Measurements from ENCODE around the gene ORAI3. TPM values are rescaled to one million over a fixed set of nuclear protein-coding genes. Genes with fewer than 3 reads are reported as not detected.

ORAI3 gene
- total RNA-seq, 2 experiments from 2014 or later, result 7.8 to 18.3 TPM

DNA sequence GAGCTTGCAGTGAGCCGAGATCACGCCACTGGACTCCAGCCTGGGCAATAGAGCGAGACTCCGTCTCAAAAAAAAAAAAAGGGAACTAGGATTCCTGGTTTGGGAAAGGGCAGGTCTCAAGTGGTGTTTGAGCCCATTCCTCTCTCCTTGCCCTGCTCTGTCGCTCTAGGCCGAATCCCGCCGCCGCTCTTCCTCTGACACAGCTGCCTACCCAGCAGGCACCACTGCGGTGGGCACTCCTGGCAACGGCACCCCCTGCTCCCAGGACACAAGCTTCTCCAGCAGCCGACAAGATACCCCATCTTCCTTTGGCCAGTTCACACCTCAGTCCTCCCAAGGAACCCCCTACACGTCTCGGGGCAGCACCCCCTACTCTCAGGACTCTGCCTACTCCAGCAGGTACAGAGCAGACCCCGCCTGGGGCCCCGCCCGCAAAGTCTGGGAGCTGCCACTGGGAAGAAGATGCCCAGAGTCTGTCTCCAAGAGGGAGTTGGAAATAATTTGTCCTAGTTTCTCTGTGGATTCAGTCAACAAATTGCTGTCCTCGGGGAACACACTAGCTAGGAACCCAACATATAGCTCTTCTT lies 15.2 kb downstream of the ORAI3 start:
- Histone ChIP-seq H3K79me2 (ENCODE audit: insufficient read depth, low read depth, low read length) (peaks cover 15% of the 10 kb centered on the region), H3K36me3 (ENCODE audit: insufficient read depth, low read length) (peaks cover 96% of the 10 kb centered on the region), H3K4me3 (ENCODE audit: low read depth, low read length, poor library complexity, severe bottlenecking) (no peak overlapping the region), H3K27ac (ENCODE audit: low read depth, low read length, poor library complexity, severe bottlenecking) (no peak overlapping the region), H3K9me2 (ENCODE audit: insufficient read depth, low read length) (no peaks in the 10 kb centered on the region), H3K9me3 (ENCODE audit: low read length) (no peaks in the 10 kb centered on the region), H3K4me2 (ENCODE audit: low read length) (no peak overlapping the region), H2AFZ (ENCODE audit: low read length) (no peak overlapping the region), H4K20me1 (ENCODE audit: insufficient read depth, low read length) (peaks cover 5% of the 10 kb centered on the region), H3K4me1 (ENCODE audit: insufficient read depth, low read length, poor library complexity, severe bottlenecking) (peaks cover 5% of the 10 kb centered on the region)
- CTCF ChIA-PET (ENCODE audit: unreplicated experiment), result no interaction called here
- no peak for DNase-seq (ENCODE audit: low spot score)
- BruUV-seq (replicated peaks), result no TSS peak
- intact Hi-C loops (cut with micrococcal nuclease; ENCODE audit: unreplicated experiment), result no loop called here
- no peak for TF ChIP-seq EZH2phosphoT487 (IDR thresholded peaks at IDR 0.05; ENCODE audit: borderline replicate concordance, low read depth, low read length)
- no peak for TF ChIP-seq CTCF (conservative IDR thresholded peaks at IDR 0.05; ENCODE audit: low read length)
- POLR2A ChIA-PET, result no interaction called here

DNA sequence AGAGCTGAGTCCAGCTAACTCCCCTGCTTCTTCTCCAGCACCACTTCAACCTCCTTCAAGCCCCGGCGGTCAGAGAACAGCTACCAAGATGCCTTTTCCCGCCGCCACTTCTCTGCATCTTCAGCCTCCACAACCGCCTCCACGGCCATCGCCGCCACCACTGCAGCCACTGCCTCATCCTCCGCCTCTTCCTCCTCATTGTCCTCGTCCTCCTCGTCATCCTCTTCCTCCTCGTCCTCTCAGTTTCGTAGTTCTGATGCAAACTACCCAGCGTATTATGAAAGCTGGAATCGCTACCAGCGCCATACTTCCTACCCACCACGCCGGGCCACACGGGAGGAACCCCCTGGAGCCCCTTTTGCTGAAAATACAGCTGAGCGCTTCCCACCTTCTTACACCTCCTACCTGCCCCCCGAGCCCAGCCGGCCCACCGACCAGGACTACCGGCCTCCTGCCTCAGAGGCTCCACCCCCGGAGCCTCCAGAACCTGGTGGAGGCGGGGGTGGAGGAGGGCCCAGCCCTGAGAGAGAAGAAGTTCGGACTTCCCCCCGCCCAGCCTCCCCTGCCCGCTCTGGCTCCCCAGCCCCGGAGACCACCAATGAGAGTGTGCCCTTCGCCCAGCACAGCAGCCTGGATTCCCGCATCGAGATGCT lies 15.8 kb downstream of the ORAI3 start:
- no peak for TF ChIP-seq CTCF (conservative IDR thresholded peaks at IDR 0.05; ENCODE audit: low read length)
- no peak for TF ChIP-seq EZH2phosphoT487 (IDR thresholded peaks at IDR 0.05; ENCODE audit: borderline replicate concordance, low read depth, low read length)
- Histone ChIP-seq H3K36me3 (ENCODE audit: insufficient read depth, low read length) (peaks cover 96% of the 10 kb centered on the region), H3K4me2 (ENCODE audit: low read length) (no peak overlapping the region), H3K27ac (ENCODE audit: low read depth, low read length, poor library complexity, severe bottlenecking) (no peak overlapping the region), H3K4me3 (ENCODE audit: low read depth, low read length, poor library complexity, severe bottlenecking) (no peak overlapping the region), H3K9me3 (ENCODE audit: low read length) (no peaks in the 10 kb centered on the region), H3K9me2 (ENCODE audit: insufficient read depth, low read length) (no peaks in the 10 kb centered on the region), H4K20me1 (ENCODE audit: insufficient read depth, low read length) (no peaks in the 10 kb centered on the region; the same call in none of the 2 replicates), H3K79me2 (ENCODE audit: insufficient read depth, low read depth, low read length) (peaks cover 9% of the 10 kb centered on the region; the same call in 1 of the 2 replicates), H3K4me1 (ENCODE audit: insufficient read depth, low read length, poor library complexity, severe bottlenecking) (no peaks in the 10 kb centered on the region), H2AFZ (ENCODE audit: low read length) (no peak overlapping the region)
- DNase-seq (ENCODE audit: low spot score), result no peak
- ChIA-PET CTCF (ENCODE audit: unreplicated experiment) (no interaction called here), POLR2A (no interaction called here)
- BruUV-seq (replicated peaks), result no TSS peak
- intact Hi-C loops (cut with micrococcal nuclease; ENCODE audit: unreplicated experiment), result no loop called here

GRCh38 chr16:30965436-30965835 lies 16.6 kb downstream of the ORAI3 start:
- no peaks in the 10 kb centered on the region for H3K9me3 ChIP-seq (ENCODE audit: low read length)
- DNase-seq (ENCODE audit: low spot score), result no peak
- peaks cover 93% of the 10 kb centered on the region for H3K36me3 ChIP-seq (ENCODE audit: insufficient read depth, low read length)
- ChIA-PET POLR2A (no interaction called here), CTCF (ENCODE audit: unreplicated experiment) (no interaction called here)
- H3K4me1 ChIP-seq (ENCODE audit: insufficient read depth, low read length, poor library complexity, severe bottlenecking), result no peaks in the 10 kb centered on the region
- no peaks in the 10 kb centered on the region for H3K9me2 ChIP-seq (ENCODE audit: insufficient read depth, low read length)
- no peak overlapping the region for H2AFZ ChIP-seq (ENCODE audit: low read length)
- intact Hi-C loops (cut with micrococcal nuclease; ENCODE audit: unreplicated experiment), result no loop called here
- H3K4me3 ChIP-seq (ENCODE audit: low read depth, low read length, poor library complexity, severe bottlenecking), result no peak overlapping the region
- no peak overlapping the region for H3K4me2 ChIP-seq (ENCODE audit: low read length)
- no peak overlapping the region for H3K27ac ChIP-seq (ENCODE audit: low read depth, low read length, poor library complexity, severe bottlenecking)
- no TSS peak for BruUV-seq (replicated peaks)
- no peaks in the 10 kb centered on the region; the same call in 1 of the 2 replicates for H4K20me1 ChIP-seq (ENCODE audit: insufficient read depth, low read length)
- no peak for TF ChIP-seq EZH2phosphoT487 (IDR thresholded peaks at IDR 0.05; ENCODE audit: borderline replicate concordance, low read depth, low read length)
- TF ChIP-seq CTCF (conservative IDR thresholded peaks at IDR 0.05; ENCODE audit: low read length), result no peak
- peaks cover 1% of the 10 kb centered on the region; the same call in 1 of the 2 replicates for H3K79me2 ChIP-seq (ENCODE audit: insufficient read depth, low read depth, low read length)
